ENCODE results near the gene USP37.

DNA sequence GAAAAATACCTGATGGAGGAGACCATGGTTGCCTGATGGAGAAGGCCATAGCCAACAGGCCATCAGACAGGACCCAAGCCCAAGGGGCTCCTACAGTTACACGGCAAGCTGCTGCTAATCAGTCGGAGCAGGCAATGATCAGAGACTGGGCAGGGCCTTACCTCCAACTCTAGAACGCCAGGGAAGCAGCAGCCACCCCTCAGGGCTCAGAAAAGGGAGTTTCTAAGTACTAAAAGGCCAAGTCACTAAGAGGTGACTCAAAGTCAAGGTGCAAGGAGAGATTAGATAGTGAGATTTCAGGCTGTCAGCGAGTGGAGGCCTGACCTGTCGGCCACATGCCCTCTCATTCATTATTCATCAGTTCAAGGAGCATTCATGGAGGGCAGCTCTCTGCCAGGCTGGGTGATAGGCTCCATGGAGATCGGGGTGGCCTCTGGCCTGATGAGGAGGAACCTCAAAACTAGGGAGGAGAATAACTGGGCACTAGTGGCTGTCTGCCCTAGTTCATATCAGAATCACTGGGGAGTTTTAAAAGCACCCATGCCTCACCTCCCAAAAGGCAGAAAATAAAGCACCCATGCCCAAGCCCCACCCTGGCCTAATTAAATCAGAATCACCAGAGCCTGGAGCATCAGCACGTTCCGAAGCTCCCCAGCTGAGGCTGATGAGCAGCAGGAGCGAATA, 145.6 kb downstream of the USP37 start:
- TF ChIP-seq CTCF (IDR thresholded peaks at IDR 0.05) (no peak), POLR2A (IDR thresholded peaks at IDR 0.05) (no peak)

All from heart left ventricle (tissue), 13 donors.